H1 (cell line): Measurements from ENCODE around the gene CTNS. TPM values are rescaled to one million over a fixed set of nuclear protein-coding genes. Genes with fewer than 3 reads are reported as not detected.

Experiments used
- CTCF ChIA-PET: fragments of 300-600 bp; sonication (Branson Sonifier 250); formaldehyde crosslinking; loops from one replicate; lab custom pipeline; 2021; ENCODE audit not compliant: partially characterized antibody; lab: Charles Lee
- POLR2A ChIA-PET: fragments of 300-600 bp; sonication (Branson Sonifier 250); formaldehyde crosslinking; loops from one replicate; lab custom pipeline; 2021; ENCODE audit warnings: inconsistent platforms; ENCODE audit not compliant: partially characterized antibody; lab: Charles Lee
- DNase-seq, 2 experiments: peaks; one replicate each; pipeline versions ENCODE4 v3.0.0 to v3.0.0-alpha.2; 2010 to 2022; ENCODE audit warnings: low spot score in 2 of 2, low read depth in 1 of 2, mixed read lengths in 1 of 2
- FAIRE-seq: peaks from 2 replicates; lab custom pipeline; 2011; peaks lifted over from hg19 to GRCh38; lab: Jason Lieb, UNC
- H2AFZ ChIP-seq: 2 replicates; pipeline ENCODE4 v1.8.1; 2012; ENCODE audit warnings: low read length, inconsistent platforms
- H2AK5ac ChIP-seq: 2 replicates; pipeline ENCODE4 v1.6.1; 2013; ENCODE audit warnings: low read depth, low read length
- H2BK120ac ChIP-seq: replicated peaks from 2 replicates; pipeline ENCODE3; 2013; ENCODE audit warnings: low read depth, low read length, inconsistent platforms
- H2BK12ac ChIP-seq: 2 replicates; pipeline ENCODE4 v1.6.1; 2013; ENCODE audit warnings: low read depth, low read length
- H2BK15ac ChIP-seq: 2 replicates; pipeline ENCODE4 v1.6.1; 2013; ENCODE audit warnings: low read length
- H2BK20ac ChIP-seq: 2 replicates; pipeline ENCODE4 v1.6.1; 2013; ENCODE audit warnings: low read length
- H2BK5ac ChIP-seq: 2 replicates; pipeline ENCODE4 v1.6.1; 2013; ENCODE audit warnings: low read depth, low read length
- H3K14ac ChIP-seq: 2 replicates; pipeline ENCODE4 v1.6.1; 2013; ENCODE audit warnings: inconsistent platforms; ENCODE audit not compliant: insufficient read length
- H3K18ac ChIP-seq: 2 replicates; pipeline ENCODE4 v1.6.1; 2013; ENCODE audit warnings: low read length; ENCODE audit errors: extremely low read depth
- H3K23ac ChIP-seq: 2 replicates; pipeline ENCODE4 v1.6.1; 2013; ENCODE audit warnings: inconsistent platforms; ENCODE audit not compliant: insufficient read length
- H3K23me2 ChIP-seq: 2 replicates; pipeline ENCODE4 v1.6.1; 2013; ENCODE audit warnings: low read depth, low read length
- H3K27ac ChIP-seq: 2 replicates; pipeline ENCODE4 v1.6.1; 2011; ENCODE audit warnings: low read depth, low read length, inconsistent platforms
- H3K27me3 ChIP-seq, 4 experiments: replicated peaks in 1 of 4; 1 replicate in 1 of 4; 2 replicates in 3 of 4; pipeline versions ENCODE4 v1.6.1 to v1.8.1; 2011 to 2013; ENCODE audit warnings: low read length in 3 of 4, mild to moderate bottlenecking in 3 of 4, inconsistent platforms in 2 of 4, mixed read lengths in 2 of 4, moderate library complexity in 1 of 4; ENCODE audit not compliant: control insufficient read depth in 3 of 4, insufficient read depth in 3 of 4; ENCODE audit errors: extremely low read depth in 1 of 4
- H3K36me3 ChIP-seq, 4 experiments: 2 replicates each; pipeline versions ENCODE4 v1.6.1 to v1.8.1; 2011 to 2013; ENCODE audit warnings: mild to moderate bottlenecking in 4 of 4, low read length in 3 of 4, moderate library complexity in 2 of 4, control low read depth in 1 of 4, inconsistent platforms in 1 of 4; ENCODE audit not compliant: insufficient read depth in 4 of 4, control insufficient read depth in 2 of 4
- H3K4ac ChIP-seq: replicated peaks from 2 replicates; pipeline ENCODE3; 2013; ENCODE audit warnings: low read length, low read depth, mixed read lengths, inconsistent platforms; ENCODE audit not compliant: insufficient read length
- H3K4me1 ChIP-seq, 4 experiments: replicated peaks in 1 of 4; 1 replicate in 1 of 4; 2 replicates in 3 of 4; pipeline versions ENCODE4 v1.6.1 to v1.8.1; 2011 to 2013; ENCODE audit warnings: low read length in 3 of 4, inconsistent platforms in 2 of 4, mixed read lengths in 1 of 4; ENCODE audit not compliant: insufficient read depth in 4 of 4, control insufficient read depth in 3 of 4
- H3K4me2 ChIP-seq, 2 experiments: 2 replicates each; pipeline versions ENCODE4 v1.6.1 to v1.8.1; 2011 to 2013; ENCODE audit warnings: low read depth in 2 of 2, low read length in 2 of 2, control low read depth in 1 of 2, inconsistent platforms in 1 of 2, mild to moderate bottlenecking in 1 of 2; ENCODE audit not compliant: insufficient read depth in 1 of 2
- H3K4me3 ChIP-seq, 4 experiments: fragments of 200-600, 300-600 bp in 1 of 4; sonication (generic), shearing (Covaris generic), sonication (Bioruptor Twin) in 1 of 4; 2 replicates each; pipeline versions ENCODE4 v1.5.1 to v1.8.1; 2011 to 2016; ENCODE audit warnings: low read length in 4 of 4, low read depth in 3 of 4, control low read depth in 2 of 4, inconsistent platforms in 2 of 4, mild to moderate bottlenecking in 2 of 4, mixed read lengths in 1 of 4, moderate library complexity in 1 of 4; ENCODE audit not compliant: insufficient read depth in 2 of 4; ENCODE audit errors: extremely low read depth in 1 of 4
- H3K56ac ChIP-seq: replicated peaks from 2 replicates; pipeline ENCODE3; 2013; ENCODE audit warnings: low read depth, mild to moderate bottlenecking, mixed read lengths, low read length, inconsistent platforms; ENCODE audit not compliant: insufficient read length
- H3K79me1 ChIP-seq: 2 replicates; pipeline ENCODE4 v1.6.1; 2013; ENCODE audit warnings: low read depth, low read length, control low read depth
- H3K79me2 ChIP-seq, 2 experiments: 2 replicates each; pipeline versions ENCODE4 v1.6.1 to v1.8.1; 2012 to 2013; ENCODE audit warnings: low read length in 2 of 2, mild to moderate bottlenecking in 2 of 2, inconsistent platforms in 1 of 2; ENCODE audit not compliant: insufficient read depth in 2 of 2, control insufficient read depth in 1 of 2
- H3K9ac ChIP-seq, 4 experiments: replicated peaks in 1 of 4; 1 replicate in 1 of 4; 2 replicates in 3 of 4; pipeline versions ENCODE4 v1.6.1 to v1.8.1; 2011 to 2013; ENCODE audit warnings: low read depth in 3 of 4, low read length in 3 of 4, control low read depth in 2 of 4, mild to moderate bottlenecking in 2 of 4, moderate library complexity in 2 of 4, inconsistent platforms in 1 of 4; ENCODE audit errors: extremely low read depth in 1 of 4
- H3K9me3 ChIP-seq, 2 experiments: 2 replicates each; pipeline versions ENCODE4 v1.6.1 to v1.8.1; 2012 to 2013; ENCODE audit warnings: mild to moderate bottlenecking in 2 of 2, moderate library complexity in 2 of 2, control low read depth in 1 of 2, inconsistent platforms in 1 of 2, low read depth in 1 of 2, low read length in 1 of 2, mixed read lengths in 1 of 2; ENCODE audit not compliant: insufficient read depth in 2 of 2
- H4K20me1 ChIP-seq, 2 experiments: replicated peaks in 1 of 2; 2 replicates each; pipeline versions ENCODE3 to v1.8.1; 2011 to 2013; ENCODE audit warnings: inconsistent platforms in 2 of 2, low read length in 2 of 2, mild to moderate bottlenecking in 1 of 2; ENCODE audit not compliant: insufficient read depth in 2 of 2, control insufficient read depth in 1 of 2
- H4K5ac ChIP-seq: 2 replicates; pipeline ENCODE4 v1.6.1; 2013; ENCODE audit warnings: low read length, low read depth, mixed read lengths, inconsistent platforms; ENCODE audit not compliant: insufficient read length
- H4K8ac ChIP-seq: 2 replicates; pipeline ENCODE4 v1.8.0; 2013; ENCODE audit warnings: mild to moderate bottlenecking, moderate library complexity, low read length, inconsistent platforms; ENCODE audit not compliant: insufficient read depth; ENCODE audit errors: extremely low read depth
- H4K91ac ChIP-seq: replicated peaks from 2 replicates; pipeline ENCODE3; 2013; ENCODE audit warnings: low read length, mixed read lengths, inconsistent platforms; ENCODE audit not compliant: insufficient read length
- ATF2 ChIP-seq: IDR thresholded peaks from 2 replicates; pipeline ENCODE4 v1.6.1; 2012; ENCODE audit warnings: low read length, inconsistent platforms
- CBX8 ChIP-seq: fragments of 300-800, 300-1000 bp; sonication (generic); IDR thresholded peaks from 2 replicates; pipeline ENCODE4 v1.7.1; 2016; ENCODE audit warnings: low read depth, low read length, borderline replicate concordance
- CTCF ChIP-seq, 3 experiments: IDR thresholded peaks; 1 replicate in 2 of 3; 2 replicates in 1 of 3; pipeline versions ENCODE4 v1.5.1 to v1.6.1; 2011; ENCODE audit warnings: low read length in 3 of 3, mild to moderate bottlenecking in 3 of 3, inconsistent platforms in 2 of 3, low read depth in 1 of 3, moderate library complexity in 1 of 3; ENCODE audit not compliant: insufficient read depth in 1 of 3; ENCODE audit errors: control extremely low read depth in 1 of 3
- KDM1A ChIP-seq: fragments of 200-600, 300-600 bp; sonication (generic); IDR thresholded peaks from 2 replicates; pipeline ENCODE4 v1.7.1; 2016; ENCODE audit warnings: mild to moderate bottlenecking, low read length, borderline replicate concordance
- NANOG ChIP-seq: IDR thresholded peaks from 2 replicates; pipeline ENCODE4 v1.6.1; 2011; ENCODE audit warnings: low read length, low read depth, mild to moderate bottlenecking, inconsistent platforms; ENCODE audit not compliant: insufficient read depth, poor library complexity, severe bottlenecking
- RXRA ChIP-seq: IDR thresholded peaks from 2 replicates; pipeline ENCODE4 v1.6.1; 2011; ENCODE audit warnings: low read depth, mild to moderate bottlenecking, low read length, moderate library complexity; ENCODE audit not compliant: insufficient read depth
- SAP30 ChIP-seq: fragments of 300-600 bp; sonication (generic); IDR thresholded peaks from 2 replicates; pipeline ENCODE4 v1.7.1; 2012; ENCODE audit warnings: low read length, moderate library complexity, mild to moderate bottlenecking, inconsistent platforms; ENCODE audit not compliant: insufficient read depth, insufficient replicate concordance
- TCF12 ChIP-seq: IDR thresholded peaks from 2 replicates; pipeline ENCODE4 v1.6.1; 2011; ENCODE audit warnings: low read depth, mild to moderate bottlenecking, low read length
- WGBS, 2 experiments: shearing (Covaris generic) in 1 of 2; methylation state at CpG; one replicate each; pipeline versions ENCODE4 v1.1.6 to v1.1.7; 2013 to 2015; ENCODE audit warnings: low lambda C conversion rate in 2 of 2, mixed read lengths in 2 of 2, inconsistent platforms in 1 of 2, low coverage in 1 of 2, missing lambda C conversion rate in 1 of 2; ENCODE audit not compliant: insufficient replicate concordance in 2 of 2, insufficient coverage in 1 of 2, insufficient read length in 1 of 2; ENCODE audit errors: extremely low coverage in 1 of 2, missing lambda C conversion rate in 1 of 2; 5-methylcytosine and 5-hydroxymethylcytosine counted together
- polyA plus RNA-seq, 7 experiments: library from polyadenylated mRNA; depleted of rRNA in 3 of 7; stranded (reverse) in 5 of 7; unstranded in 2 of 7; fragments of >200 nt in 5 of 7; fragments of 200-250 nt in 2 of 7; gene quantifications; 1 replicate in 5 of 7; 2 replicates in 1 of 7; 4 replicates in 1 of 7; pipeline versions ENCODE4 v1.2.1 to v1.2.3, GENCODE V29; 2011 to 2013; ENCODE audit warnings: missing spikeins in 2 of 7, mixed read lengths in 2 of 7
- total RNA-seq: library from RNA; stranded (reverse); fragmentation: NEBNext Ultra II Directional; extraction: Animal tissue kit (Norgen Biotek cat#: 25700); gene quantifications from 2 replicates; pipeline ENCODE4 v1.2.1, GENCODE V29; 2021

Gene CTNS
- total and polyA plus RNA-seq, 2 of the 8 experiments (the other 6 are each of a cell fraction or from before 2014, with no cell fraction given): 11.6 to 12.9 TPM

GRCh38 chr17:3691617-3692067, 55.1 kb downstream of the CTNS start:
- no peak overlapping the region for H3K18ac ChIP-seq
- H3K4me3 ChIP-seq: no peak overlapping the region
- no peaks in the 10 kb centered on the region for H3K9me3 ChIP-seq
- 88% methylated on average over 16 of the region's 16 CpGs; no CpG with 5 or more reads in 1 of the 2 experiments for WGBS, 2 experiments
- ChIA-PET POLR2A (no interaction called here), CTCF (interaction anchor here (0.6 to 3.3 kb wide), 16 partner anchors 9 to 735 kb away, joined by 3 to 29 read pairs (median 4); partner anchors contain the start of genes EMC6 and TAX1BP3)
- no peak overlapping the region for H4K5ac ChIP-seq
- peaks cover 0 to 20% (median 12%) of the 10 kb centered on the region in 4 experiments; a peak in 6 of 7 replicates for H3K27me3 ChIP-seq
- H3K14ac ChIP-seq: no peak overlapping the region
- H2AFZ ChIP-seq: no peak overlapping the region
- H2AK5ac ChIP-seq: no peak overlapping the region
- no peaks in the 10 kb centered on the region for H3K79me1 ChIP-seq
- no peak overlapping the region for H2BK15ac ChIP-seq
- no peak overlapping the region for H2BK12ac ChIP-seq
- no peak for FAIRE-seq
- no peak overlapping the region for H4K91ac ChIP-seq
- H3K23me2 ChIP-seq: peaks cover 9% of the 10 kb centered on the region; the same call in 1 of the 2 replicates
- H3K36me3 ChIP-seq: no peaks in the 10 kb centered on the region
- H4K20me1 ChIP-seq: peaks cover 0 to 8% of the 10 kb centered on the region in 2 experiments
- H3K9ac ChIP-seq: no peak overlapping the region
- peak in 1 of 2 experiments; percentile 66 for DNase-seq
- H3K27ac ChIP-seq: no peak overlapping the region
- H2BK5ac ChIP-seq: 0 out of 2 replicates have a peak overlapping the region, but pooled peaks have one; percentile 30
- H3K23ac ChIP-seq: no peak overlapping the region
- H2BK20ac ChIP-seq: no peak overlapping the region
- no peak overlapping the region for H3K4ac ChIP-seq
- H3K4me1 ChIP-seq: peaks cover 0 to 12% (median 6%) of the 10 kb centered on the region in 4 experiments; a peak in 5 of 7 replicates
- H3K4me2 ChIP-seq: no peak overlapping the region
- H2BK120ac ChIP-seq: no peak overlapping the region
- no peaks in the 10 kb centered on the region for H3K79me2 ChIP-seq
- no peak overlapping the region for H4K8ac ChIP-seq
- no peak overlapping the region for H3K56ac ChIP-seq
- TF ChIP-seq KDM1A (no peak), CTCF (IDR thresholded peaks at IDR 0.05; ENCODE audit: control extremely low read depth in 1 of 3, insufficient read depth in 1 of 3, low read depth in 1 of 3, low read length in 3 of 3) (peak; percentile 59 to 64 (median 60)), NANOG (no peak), ATF2 (no peak), RXRA (no peak), TCF12 (no peak), CBX8 (no peak), SAP30 (no peak)
